Endothelial cell of umbilical vein (primary cell): Measurements from ENCODE around the gene SMOC1.

Experiments used
- EZH2 ChIP-seq: IDR thresholded peaks from 2 replicates; pipeline ENCODE4 v1.6.1; 2012; ENCODE audit warnings: borderline replicate concordance, low read depth, mild to moderate bottlenecking, moderate library complexity, low read length, inconsistent platforms; ENCODE audit not compliant: severe bottlenecking
- GATA2 ChIP-seq: IDR thresholded peaks from 2 replicates; pipeline ENCODE4 v1.7.0; 2011; ENCODE audit warnings: low read depth, mild to moderate bottlenecking, moderate library complexity, mixed read lengths, low read length; ENCODE audit not compliant: insufficient read length, insufficient read depth
- JUN ChIP-seq: IDR thresholded peaks from 2 replicates; pipeline ENCODE4 v1.6.1; 2011; ENCODE audit warnings: borderline replicate concordance, low read depth; ENCODE audit not compliant: insufficient read length, insufficient read depth
- MYC ChIP-seq: IDR thresholded peaks from one replicate; pipeline ENCODE4 v1.6.1; 2011; ENCODE audit warnings: mild to moderate bottlenecking, low read depth, low read length
- POLR2A ChIP-seq: IDR thresholded peaks from 2 replicates; pipeline ENCODE4 v1.6.1; 2012; ENCODE audit warnings: low read depth, mild to moderate bottlenecking, control low read depth, low read length
- TF ChIP-seq, protein P1 (sequence below), 2 donors: IDR thresholded peaks; 1 replicate in 1 of 2; 2 replicates in 1 of 2; pipeline ENCODE4 v1.5.1; 2011; ENCODE audit warnings: low read length in 2 of 2, mild to moderate bottlenecking in 2 of 2, moderate library complexity in 2 of 2, control low read depth in 1 of 2, inconsistent platforms in 1 of 2, low read depth in 1 of 2; ENCODE audit not compliant: insufficient read depth in 1 of 2; ENCODE audit errors: extremely low read depth in 1 of 2

DNA sequence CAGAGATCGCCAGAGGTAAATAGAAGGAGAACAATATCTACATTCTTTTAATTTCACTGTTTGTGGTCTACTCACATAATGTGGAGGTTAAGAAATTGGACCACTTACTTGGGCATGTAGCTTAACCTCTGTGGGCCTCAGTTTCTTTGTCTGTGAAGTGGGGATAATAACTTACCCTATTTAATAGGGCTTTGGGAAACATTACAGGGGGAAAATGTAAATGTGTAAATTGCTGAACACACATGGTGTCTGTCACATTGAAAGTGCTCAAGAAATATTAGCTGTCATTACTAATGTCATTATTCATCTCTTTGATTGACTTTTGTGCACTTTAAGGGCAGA is 169.1 kb downstream of the SMOC1 start:
- TF ChIP-seq, protein P1, sequence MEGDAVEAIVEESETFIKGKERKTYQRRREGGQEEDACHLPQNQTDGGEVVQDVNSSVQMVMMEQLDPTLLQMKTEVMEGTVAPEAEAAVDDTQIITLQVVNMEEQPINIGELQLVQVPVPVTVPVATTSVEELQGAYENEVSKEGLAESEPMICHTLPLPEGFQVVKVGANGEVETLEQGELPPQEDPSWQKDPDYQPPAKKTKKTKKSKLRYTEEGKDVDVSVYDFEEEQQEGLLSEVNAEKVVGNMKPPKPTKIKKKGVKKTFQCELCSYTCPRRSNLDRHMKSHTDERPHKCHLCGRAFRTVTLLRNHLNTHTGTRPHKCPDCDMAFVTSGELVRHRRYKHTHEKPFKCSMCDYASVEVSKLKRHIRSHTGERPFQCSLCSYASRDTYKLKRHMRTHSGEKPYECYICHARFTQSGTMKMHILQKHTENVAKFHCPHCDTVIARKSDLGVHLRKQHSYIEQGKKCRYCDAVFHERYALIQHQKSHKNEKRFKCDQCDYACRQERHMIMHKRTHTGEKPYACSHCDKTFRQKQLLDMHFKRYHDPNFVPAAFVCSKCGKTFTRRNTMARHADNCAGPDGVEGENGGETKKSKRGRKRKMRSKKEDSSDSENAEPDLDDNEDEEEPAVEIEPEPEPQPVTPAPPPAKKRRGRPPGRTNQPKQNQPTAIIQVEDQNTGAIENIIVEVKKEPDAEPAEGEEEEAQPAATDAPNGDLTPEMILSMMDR (IDR thresholded peaks at IDR 0.05; ENCODE audit: extremely low read depth in 1 of 2, insufficient read depth in 1 of 2, low read depth in 1 of 2, low read length in 2 of 2) = no peak
- no peak for TF ChIP-seq GATA2
- TF ChIP-seq EZH2 = no peak
- no peak for TF ChIP-seq POLR2A
- no peak for TF ChIP-seq JUN
- TF ChIP-seq MYC = no peak
